ENCODE results near the gene MCHR1.

Gene MCHR1

GRCh38 chr22:40721266-40721665 is 42.0 kb downstream of the MCHR1 start:
- Histone ChIP-seq H3K4me2 (ENCODE audit: low read length) (no peak overlapping the region), H3K9ac (ENCODE audit: low read length) (no peak overlapping the region), H3K27ac (ENCODE audit: low read length) (no peak overlapping the region)

GRCh38 chr22:40723396-40723933 is 44.2 kb downstream of the MCHR1 start:
- Histone ChIP-seq H4K20me1 (ENCODE audit: insufficient read depth, low read length) (no peaks in the 10 kb centered on the region), H3K36me3 (replicated peaks; ENCODE audit: low read depth, low read length) (no peaks in the 10 kb centered on the region), H3K27me3 (ENCODE audit: low read depth, low read length) (peaks cover 9% of the 10 kb centered on the region), H3K9ac (ENCODE audit: low read length) (no peak overlapping the region), H3K9me3 (ENCODE audit: insufficient read depth, low read length) (no peaks in the 10 kb centered on the region), H2AFZ (ENCODE audit: low read depth, low read length) (no peak overlapping the region), H3K4me2 (ENCODE audit: low read length) (no peak overlapping the region), H3K79me2 (ENCODE audit: low read length) (no peaks in the 10 kb centered on the region), H3K27ac (ENCODE audit: low read length) (no peak overlapping the region), H3K4me3 (ENCODE audit: low read length) (no peak overlapping the region), H3K4me1 (ENCODE audit: low read length) (no peaks in the 10 kb centered on the region)
- TF ChIP-seq EZH2phosphoT487 (IDR thresholded peaks at IDR 0.05; ENCODE audit: low read depth) = no peak
- no peak for TF ChIP-seq CTCF (IDR thresholded peaks at IDR 0.05; ENCODE audit: low read depth, low read length)

More at GRCh38 chr22:40721266-40721665, 42.0 kb downstream of the MCHR1 start:
- no peak overlapping the region for H3K4me3 ChIP-seq (ENCODE audit: low read length)
- no peaks in the 10 kb centered on the region for H4K20me1 ChIP-seq (ENCODE audit: insufficient read depth, low read length)
- H3K4me1 ChIP-seq (ENCODE audit: low read length) = no peaks in the 10 kb centered on the region
- H3K9me3 ChIP-seq (ENCODE audit: insufficient read depth, low read length) = no peaks in the 10 kb centered on the region
- H2AFZ ChIP-seq (ENCODE audit: low read depth, low read length) = no peak overlapping the region
- TF ChIP-seq CTCF (IDR thresholded peaks at IDR 0.05; ENCODE audit: low read depth, low read length) = no peak
- H3K27me3 ChIP-seq (ENCODE audit: low read depth, low read length) = peaks cover 10% of the 10 kb centered on the region
- no peaks in the 10 kb centered on the region for H3K79me2 ChIP-seq (ENCODE audit: low read length)
- no peaks in the 10 kb centered on the region for H3K36me3 ChIP-seq (replicated peaks; ENCODE audit: low read depth, low read length)

- Histone ChIP-seq H3K36me3 (replicated peaks; ENCODE audit: low read depth, low read length) (no peaks in the 10 kb centered on the region), H3K4me2 (ENCODE audit: low read length) (no peak overlapping the region), H3K9ac (ENCODE audit: low read length) (no peak overlapping the region), H3K9me3 (ENCODE audit: insufficient read depth, low read length) (no peaks in the 10 kb centered on the region), H2AFZ (ENCODE audit: low read depth, low read length) (no peak overlapping the region), H3K4me3 (ENCODE audit: low read length) (no peak overlapping the region), H3K4me1 (ENCODE audit: low read length) (no peaks in the 10 kb centered on the region), H3K27me3 (ENCODE audit: low read depth, low read length) (no peaks in the 10 kb centered on the region), H4K20me1 (ENCODE audit: insufficient read depth, low read length) (no peaks in the 10 kb centered on the region), H3K79me2 (ENCODE audit: low read length) (no peaks in the 10 kb centered on the region), H3K27ac (ENCODE audit: low read length) (no peak overlapping the region)
- TF ChIP-seq CTCF (IDR thresholded peaks at IDR 0.05; ENCODE audit: low read depth, low read length) (no peak), EZH2phosphoT487 (IDR thresholded peaks at IDR 0.05; ENCODE audit: low read depth) (no peak)
Measured at GRCh38 chr22:40726514-40726913, 47.2 kb downstream of the MCHR1 start.

GRCh38 chr22:40727070-40727963 is 48.0 kb downstream of the MCHR1 start:
- Histone ChIP-seq H2AFZ (ENCODE audit: low read depth, low read length) (no peak overlapping the region), H3K9me3 (ENCODE audit: insufficient read depth, low read length) (no peaks in the 10 kb centered on the region), H3K4me1 (ENCODE audit: low read length) (no peaks in the 10 kb centered on the region; the same call in 1 of the 2 replicates), H3K36me3 (replicated peaks; ENCODE audit: low read depth, low read length) (no peaks in the 10 kb centered on the region), H3K27me3 (ENCODE audit: low read depth, low read length) (no peaks in the 10 kb centered on the region), H3K79me2 (ENCODE audit: low read length) (no peaks in the 10 kb centered on the region), H3K27ac (ENCODE audit: low read length) (no peak overlapping the region), H3K9ac (ENCODE audit: low read length) (no peak overlapping the region), H3K4me2 (ENCODE audit: low read length) (no peak overlapping the region), H4K20me1 (ENCODE audit: insufficient read depth, low read length) (no peaks in the 10 kb centered on the region), H3K4me3 (ENCODE audit: low read length) (no peak overlapping the region)
- TF ChIP-seq EZH2phosphoT487 (IDR thresholded peaks at IDR 0.05; ENCODE audit: low read depth) (no peak), CTCF (IDR thresholded peaks at IDR 0.05; ENCODE audit: low read depth, low read length) (no peak)

Data from OCI-LY3 (cell line).